GM12864 (cell line): ENCODE results near the gene CENPH.
"Not testable (repeated sequence)": the region's sequence is repeated elsewhere in the genome, so short reads cannot be mapped to it uniquely, and the experiment has no call there.

Source experiments
- DNase-seq: peaks from one replicate; pipeline ENCODE4 v3.0.0-alpha.2; 2011; ENCODE audit warnings: low read depth
- H3K4me3 ChIP-seq: 2 replicates; pipeline ENCODE4 v1.5.1; 2011; ENCODE audit warnings: mild to moderate bottlenecking, low read depth, low read length, control low read depth
- TF ChIP-seq, protein P1 (sequence below): IDR thresholded peaks from 2 replicates; pipeline ENCODE4 v1.5.1; 2011; ENCODE audit warnings: low read depth, mild to moderate bottlenecking, moderate library complexity, low read length, control low read depth, inconsistent platforms; ENCODE audit errors: missing control alignments

Gene CENPH

DNA sequence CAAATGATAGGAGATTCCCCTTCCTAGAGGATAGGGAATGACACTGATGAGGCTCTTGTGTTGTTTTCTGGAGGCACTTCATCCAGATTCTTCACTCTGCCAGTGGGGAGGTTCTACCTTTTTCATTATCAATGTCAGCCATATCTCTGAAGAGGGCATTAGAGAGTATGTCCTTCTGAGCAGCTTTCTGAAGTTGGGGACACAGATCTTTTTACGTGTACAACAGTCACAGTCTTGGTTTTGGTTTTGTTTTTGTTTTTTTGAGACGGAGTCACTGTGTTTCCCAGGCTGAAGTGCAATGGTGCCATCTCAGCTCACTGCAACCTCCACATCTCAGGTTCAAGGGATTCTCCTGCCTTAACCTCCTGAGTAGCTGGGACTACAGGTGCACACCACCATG lies 22.6 kb downstream of the CENPH start:
- DNase-seq, result no peak
- TF ChIP-seq, protein P1, sequence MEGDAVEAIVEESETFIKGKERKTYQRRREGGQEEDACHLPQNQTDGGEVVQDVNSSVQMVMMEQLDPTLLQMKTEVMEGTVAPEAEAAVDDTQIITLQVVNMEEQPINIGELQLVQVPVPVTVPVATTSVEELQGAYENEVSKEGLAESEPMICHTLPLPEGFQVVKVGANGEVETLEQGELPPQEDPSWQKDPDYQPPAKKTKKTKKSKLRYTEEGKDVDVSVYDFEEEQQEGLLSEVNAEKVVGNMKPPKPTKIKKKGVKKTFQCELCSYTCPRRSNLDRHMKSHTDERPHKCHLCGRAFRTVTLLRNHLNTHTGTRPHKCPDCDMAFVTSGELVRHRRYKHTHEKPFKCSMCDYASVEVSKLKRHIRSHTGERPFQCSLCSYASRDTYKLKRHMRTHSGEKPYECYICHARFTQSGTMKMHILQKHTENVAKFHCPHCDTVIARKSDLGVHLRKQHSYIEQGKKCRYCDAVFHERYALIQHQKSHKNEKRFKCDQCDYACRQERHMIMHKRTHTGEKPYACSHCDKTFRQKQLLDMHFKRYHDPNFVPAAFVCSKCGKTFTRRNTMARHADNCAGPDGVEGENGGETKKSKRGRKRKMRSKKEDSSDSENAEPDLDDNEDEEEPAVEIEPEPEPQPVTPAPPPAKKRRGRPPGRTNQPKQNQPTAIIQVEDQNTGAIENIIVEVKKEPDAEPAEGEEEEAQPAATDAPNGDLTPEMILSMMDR, result no peak
- H3K4me3 ChIP-seq, result no peak overlapping the region

DNA sequence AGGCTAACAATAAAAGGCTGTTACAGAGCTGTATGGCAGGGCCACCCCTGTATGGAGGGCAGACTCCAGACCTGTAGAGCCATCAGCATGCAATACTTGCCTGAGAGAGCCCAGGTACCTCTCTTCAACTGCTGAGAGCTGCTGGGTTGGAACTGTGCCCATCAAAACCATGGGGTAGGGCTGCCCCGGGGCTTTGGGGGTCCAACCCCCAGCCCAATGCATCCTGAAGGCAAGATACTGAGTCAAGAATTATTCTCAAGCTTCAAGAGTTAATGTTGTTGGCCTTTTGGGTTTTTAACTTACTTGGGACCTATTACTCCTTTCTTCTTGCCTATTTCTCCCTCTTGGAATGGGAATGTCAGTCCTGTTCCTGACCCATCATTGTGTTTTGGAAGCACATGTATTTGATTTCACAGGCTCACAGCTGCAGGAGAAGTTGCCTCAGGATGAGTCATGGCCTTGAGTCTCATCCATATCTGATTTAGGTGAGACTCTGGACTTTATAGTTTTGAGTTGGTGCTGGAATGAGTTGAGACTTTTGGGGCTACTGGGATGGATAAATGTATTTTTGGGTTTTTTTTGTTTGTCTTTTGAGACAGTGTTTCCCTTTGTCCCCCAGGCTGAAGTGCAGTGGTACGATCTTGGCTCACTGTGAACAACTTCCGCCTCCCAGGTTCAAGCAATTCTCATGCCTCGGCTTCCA lies 24.3 kb downstream of the CENPH start:
- no peak overlapping the region for H3K4me3 ChIP-seq
- TF ChIP-seq, protein P1, result no peak
- DNase-seq, result no peak

DNA sequence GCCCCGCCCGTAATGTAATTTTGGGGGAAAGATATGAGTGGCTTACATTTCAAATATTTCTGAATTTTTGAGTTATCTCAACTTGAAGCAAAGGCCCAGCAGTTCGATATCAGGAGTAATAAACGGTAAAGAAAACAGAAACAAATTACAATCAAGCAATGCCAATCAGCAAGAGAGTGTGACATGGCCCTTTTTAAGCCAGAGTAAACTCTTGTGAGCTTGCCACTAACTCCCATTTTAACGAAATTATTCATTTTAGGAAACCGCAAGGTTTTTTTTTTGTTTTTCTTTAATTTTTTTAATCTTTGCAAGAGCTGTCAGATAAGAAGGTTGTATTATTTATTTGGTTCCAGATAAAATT lies 27.7 kb downstream of the CENPH start:
- peak overlapping the region; percentile 92 for H3K4me3 ChIP-seq
- TF ChIP-seq, protein P1, result no peak
- DNase-seq, result no peak

DNA sequence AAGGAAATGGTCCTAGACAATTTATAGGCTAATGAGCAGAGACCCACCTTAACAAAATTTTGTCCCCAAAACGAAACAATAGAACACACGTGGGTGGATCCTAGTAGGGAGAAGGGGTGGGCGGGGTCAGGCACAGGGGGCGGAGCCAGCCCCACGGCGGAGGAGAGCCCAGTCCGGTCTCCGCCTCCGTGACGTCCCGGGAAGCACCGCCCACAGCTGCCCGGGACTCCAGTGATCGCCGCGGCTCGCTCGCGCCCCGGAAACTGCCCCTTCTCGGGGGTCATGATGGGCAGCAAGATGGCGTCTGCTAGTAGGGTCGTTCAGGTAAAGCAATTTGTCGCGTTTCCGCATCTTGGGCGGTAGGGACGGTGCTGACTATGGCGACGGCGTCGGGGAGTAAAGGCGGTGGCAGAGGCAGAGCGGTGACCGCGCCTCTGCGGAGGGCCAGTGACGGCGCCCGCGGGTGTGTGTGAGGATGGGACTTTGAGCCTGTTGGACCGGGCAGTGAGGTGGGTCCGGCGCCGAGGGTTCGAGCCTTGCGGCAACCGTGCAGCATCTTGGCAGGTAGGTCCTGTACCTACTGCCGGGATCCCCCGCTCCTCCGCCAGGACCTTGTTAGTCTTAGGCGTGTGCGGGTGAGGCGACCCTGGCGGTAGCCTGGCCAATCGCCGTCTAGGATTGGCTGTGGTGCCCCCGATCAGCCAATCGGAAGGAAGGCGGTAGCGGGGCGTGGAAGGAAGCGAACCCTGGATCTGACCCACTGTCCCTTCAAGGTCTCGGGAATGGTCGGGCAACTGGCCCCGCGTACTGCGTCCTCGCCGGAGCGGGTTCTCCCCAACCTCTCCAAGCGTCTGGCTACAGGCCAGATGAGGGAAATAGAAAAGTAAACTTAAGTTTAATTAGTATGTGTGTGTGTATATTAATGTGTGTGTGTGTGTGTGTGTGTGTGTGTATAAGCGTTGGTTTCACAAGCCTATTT lies 28.5 kb downstream of the CENPH start:
- TF ChIP-seq, protein P1, result no peak
- H3K4me3 ChIP-seq, result peak overlapping the region; percentile 92
- DNase-seq, result peak; percentile 80

DNA sequence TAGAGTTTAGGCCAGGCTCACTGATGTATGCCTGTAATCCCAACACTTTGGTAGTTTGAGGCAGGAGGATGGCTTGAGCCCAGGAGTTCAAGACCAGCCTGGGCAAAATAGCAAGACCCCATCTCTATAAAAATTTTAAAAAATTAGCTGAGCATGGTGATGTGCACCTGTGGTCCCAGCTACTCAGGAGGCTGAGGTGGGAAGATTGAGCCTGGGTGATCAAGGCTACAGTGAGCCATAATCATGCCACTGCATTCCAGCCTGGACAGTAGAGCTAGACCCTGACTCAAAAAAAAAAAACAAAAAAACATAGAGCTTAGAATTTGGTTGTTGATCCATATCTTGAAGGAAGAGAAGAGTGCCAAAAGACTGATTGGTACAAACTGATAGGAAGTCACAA lies 30.6 kb downstream of the CENPH start:
- no peak for DNase-seq
- no peak overlapping the region for H3K4me3 ChIP-seq
- TF ChIP-seq, protein P1, result no peak

DNA sequence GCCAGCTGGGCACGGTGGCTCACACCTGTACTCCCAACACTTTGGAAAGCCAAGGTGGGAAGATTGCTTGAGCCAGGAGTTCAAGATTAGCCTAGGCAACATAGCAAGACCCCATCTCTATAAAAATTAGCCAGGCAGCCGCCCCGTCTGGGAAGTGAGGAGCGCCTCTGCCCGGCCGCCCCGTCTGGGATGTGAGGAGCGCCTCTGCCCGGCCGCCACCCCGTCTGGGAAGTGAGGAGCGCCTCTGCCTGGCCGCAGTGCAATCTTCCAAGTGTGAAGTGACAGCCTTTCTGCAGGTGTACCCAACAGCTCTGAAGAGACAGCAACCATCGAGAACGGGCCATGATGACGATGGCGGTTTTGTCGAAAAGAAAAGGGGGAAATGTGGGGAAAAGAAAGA lies 31.0 kb downstream of the CENPH start:
- H3K4me3 ChIP-seq, DNase-seq: not testable (repeated sequence)

DNA sequence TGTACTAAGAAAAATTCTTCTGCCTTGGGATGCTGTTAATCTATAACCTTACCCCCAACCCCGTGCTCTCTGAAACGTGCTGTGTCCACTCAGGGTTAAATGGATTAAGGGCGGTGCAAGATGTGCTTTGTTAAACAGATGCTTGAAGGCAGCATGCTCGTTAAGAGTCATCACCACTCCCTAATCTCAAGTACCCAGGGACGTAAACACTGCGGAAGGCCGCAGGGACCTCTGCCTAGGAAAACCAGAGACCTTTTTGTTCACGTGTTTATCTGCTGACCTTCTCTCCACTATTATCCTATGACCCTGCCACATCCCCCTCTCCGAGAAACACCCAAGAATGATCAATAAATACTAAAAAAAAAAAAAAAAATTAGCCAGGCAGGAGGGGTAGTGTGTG lies 31.4 kb downstream of the CENPH start:
- not testable (repeated sequence) for H3K4me3 ChIP-seq, DNase-seq

DNA sequence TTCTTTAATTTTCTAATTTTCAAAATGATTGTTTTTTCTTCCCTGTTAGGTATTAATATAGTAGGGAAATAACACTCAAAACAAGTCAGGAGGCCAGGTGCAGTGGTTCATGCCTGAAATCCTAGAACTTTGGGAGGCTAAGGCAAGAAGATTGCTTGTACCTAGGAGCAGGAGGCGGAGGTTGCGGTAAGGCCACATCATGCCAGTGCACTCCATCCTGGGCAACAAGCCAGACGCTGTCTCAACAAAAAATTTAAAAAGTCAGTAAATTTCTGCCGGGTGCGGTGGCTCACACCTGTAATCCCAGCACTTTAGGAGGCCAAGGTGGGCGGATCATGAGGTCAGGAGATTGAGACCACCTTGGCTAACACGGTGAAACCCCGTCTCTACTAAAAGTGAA lies 35.1 kb downstream of the CENPH start:
- TF ChIP-seq, protein P1, result no peak
- no peak for DNase-seq
- no peak overlapping the region for H3K4me3 ChIP-seq
